Caco-2 (cell line): ENCODE measurements around the gene EMILIN3. TPM values are rescaled to one million over a fixed set of nuclear protein-coding genes. Genes with fewer than 3 reads are reported as not detected.
A peak's percentile ranks its signal among the peaks of the same experiment; 100 is the strongest.
"Not testable (repeated sequence)": the region's sequence is repeated elsewhere in the genome, so short reads cannot be mapped to it uniquely, and the experiment has no call there.

Source experiments
- BruUV-seq: library from RNA; stranded (reverse); fragments of 400-500 nt; replicated peaks from 2 replicates; lab custom pipeline; 2021; lab: Mats Ljungman, UMichigan
- CTCF ChIA-PET: fragments of 300-600 bp; sonication (Branson Sonifier 250); formaldehyde crosslinking; loops from one replicate; lab custom pipeline; 2022; ENCODE audit warnings: antibody characterized with exemption; lab: Charles Lee
- POLR2A ChIA-PET: fragments of 300-600 bp; sonication (Branson Sonifier 250); formaldehyde crosslinking; loops from one replicate; lab custom pipeline; 2022; ENCODE audit warnings: antibody characterized with exemption; lab: Charles Lee
- DNase-seq, 2 experiments: peaks; one replicate each; pipeline versions ENCODE4 v3.0.0 to v3.0.0-alpha.2; 2020 to 2022
- H3K27me3 ChIP-seq: replicated peaks from 2 replicates; pipeline ENCODE4 v1.6.0; 2011; ENCODE audit warnings: low read length; ENCODE audit not compliant: control insufficient read depth, insufficient read depth
- H3K36me3 ChIP-seq: 2 replicates; pipeline ENCODE4 v1.5.1; 2011; ENCODE audit warnings: low read length; ENCODE audit not compliant: control insufficient read depth, insufficient read depth
- H3K4me1 ChIP-seq: fragments of 250-450 bp; sonication (Bioruptor Pico); 2 replicates; pipeline ENCODE4 v1.5.1; 2020; ENCODE audit warnings: mild to moderate bottlenecking
- H3K4me3 ChIP-seq: 2 replicates; pipeline ENCODE4 v1.5.1; 2011; ENCODE audit warnings: low read depth, mild to moderate bottlenecking, control low read depth, low read length
- H3K9me3 ChIP-seq: fragments of 250-450 bp; sonication (Bioruptor Pico); 2 replicates; pipeline ENCODE4 v1.5.1; 2020; ENCODE audit warnings: mild to moderate bottlenecking, moderate library complexity
- H3K27ac Mint-ChIP-seq: one replicate; pipeline ENCODE4 v1.8.0; 2022; ENCODE audit warnings: mixed read lengths; ENCODE audit not compliant: unreplicated experiment
- H3K27me3 Mint-ChIP-seq: one replicate; pipeline ENCODE4 v1.8.0; 2022; ENCODE audit warnings: mixed read lengths; ENCODE audit not compliant: insufficient read depth, unreplicated experiment
- H3K36me3 Mint-ChIP-seq: one replicate; pipeline ENCODE4 v1.8.0; 2022; ENCODE audit warnings: mild to moderate bottlenecking, mixed read lengths; ENCODE audit not compliant: insufficient read depth, unreplicated experiment
- H3K4me1 Mint-ChIP-seq: one replicate; pipeline ENCODE4 v1.8.0; 2022; ENCODE audit warnings: low read depth, mixed read lengths; ENCODE audit not compliant: unreplicated experiment
- H3K4me3 Mint-ChIP-seq: one replicate; pipeline ENCODE4 v1.8.0; 2022; ENCODE audit warnings: mild to moderate bottlenecking, moderate library complexity, mixed read lengths; ENCODE audit not compliant: unreplicated experiment
- H3K9me3 Mint-ChIP-seq: one replicate; pipeline ENCODE4 v1.8.0; 2022; ENCODE audit warnings: mixed read lengths; ENCODE audit not compliant: unreplicated experiment
- intact Hi-C: fragments of 100-400 bp; cut with micrococcal nuclease; formaldehyde crosslinking; loops from one replicate; pipeline ENCODE4 v1.10.0; 2022; ENCODE audit not compliant: unreplicated experiment
- total RNA-seq: library from RNA; stranded (reverse); gene quantifications from 2 replicates; pipeline ENCODE4 v1.2.3, GENCODE V29; 2022
- TF ChIP-seq, protein P1 (sequence below), 2 experiments: fragments of 200-600 bp in 1 of 2; IDR thresholded peaks; 1 replicate in 1 of 2; 2 replicates in 1 of 2; pipeline versions ENCODE4 v1.5.1 to v1.8.0; 2011 to 2022; ENCODE audit warnings: antibody characterized with exemption in 1 of 2, control low read depth in 1 of 2, inconsistent platforms in 1 of 2, low read depth in 1 of 2, low read length in 1 of 2, mild to moderate bottlenecking in 1 of 2, moderate library complexity in 1 of 2; ENCODE audit not compliant: insufficient read depth in 1 of 2, severe bottlenecking in 1 of 2, unreplicated experiment in 1 of 2

EMILIN3 gene
- total RNA-seq, 1 experiment from 2014 or later: 0.50 TPM

DNA sequence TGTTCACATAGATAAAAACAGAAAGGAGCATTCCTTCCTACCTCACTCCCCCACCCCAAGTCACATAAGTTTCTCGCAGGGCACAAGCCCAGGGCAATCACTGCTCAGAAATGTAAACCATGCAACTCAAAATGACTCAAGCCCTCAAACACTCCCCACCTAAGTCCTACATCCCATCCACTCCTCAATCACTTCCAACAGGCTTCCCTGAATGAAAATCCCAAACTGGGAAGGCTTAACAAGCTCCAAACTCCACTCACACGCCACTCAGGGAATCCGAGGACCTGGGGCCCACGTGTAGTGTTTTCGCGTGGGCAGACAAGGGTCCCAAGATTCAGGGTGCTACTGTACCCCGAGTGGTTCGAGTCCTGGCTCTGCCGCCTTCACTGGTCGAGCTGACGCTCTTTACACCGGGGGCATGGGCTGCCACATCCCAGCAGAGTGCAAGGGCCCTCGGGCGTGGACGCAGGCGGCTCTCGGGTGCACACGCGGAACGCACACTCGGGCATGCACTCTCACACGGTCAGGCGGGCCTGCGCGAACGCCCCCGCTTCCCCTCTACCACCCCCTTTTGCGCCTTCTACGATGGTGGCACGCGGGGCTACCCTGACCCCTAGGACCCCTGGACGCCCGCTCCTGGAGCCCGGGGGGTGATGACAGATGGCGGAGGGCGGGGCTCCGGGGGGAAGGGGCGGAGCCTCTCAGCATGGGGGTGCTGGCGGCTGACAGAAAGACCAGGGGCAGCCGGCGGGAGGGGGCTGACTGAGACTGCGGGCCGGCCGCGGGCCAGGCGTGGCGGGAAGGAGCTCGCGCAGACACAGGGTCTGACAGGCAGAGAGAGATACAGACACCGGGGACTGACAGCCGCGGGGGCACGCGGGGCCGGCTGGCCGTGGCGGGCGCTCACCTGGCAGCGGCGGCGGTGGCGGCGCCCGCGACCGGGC is 49.7 kb downstream of the EMILIN3 start:
- H3K36me3 ChIP-seq: no peaks in the 10 kb centered on the region
- ChIA-PET CTCF (interaction anchor here (0.5 to 2.5 kb wide), 5 partner anchors 23 to 181 kb away, joined by 3 to 12 read pairs (median 10); partner anchors contain the start of gene LPIN3), POLR2A (interaction anchor here (0.6 to 1.8 kb wide), 4 partner anchors 8 to 628 kb away, joined by 3 to 13 read pairs (median 4); partner anchors contain the start of genes LPIN3 and MAFB)
- H3K9me3 ChIP-seq: no peaks in the 10 kb centered on the region
- H3K4me3 Mint-ChIP-seq: peak overlapping the region; percentile 84
- peak overlapping the region; percentile 75 for H3K4me3 ChIP-seq
- TF ChIP-seq, protein P1, sequence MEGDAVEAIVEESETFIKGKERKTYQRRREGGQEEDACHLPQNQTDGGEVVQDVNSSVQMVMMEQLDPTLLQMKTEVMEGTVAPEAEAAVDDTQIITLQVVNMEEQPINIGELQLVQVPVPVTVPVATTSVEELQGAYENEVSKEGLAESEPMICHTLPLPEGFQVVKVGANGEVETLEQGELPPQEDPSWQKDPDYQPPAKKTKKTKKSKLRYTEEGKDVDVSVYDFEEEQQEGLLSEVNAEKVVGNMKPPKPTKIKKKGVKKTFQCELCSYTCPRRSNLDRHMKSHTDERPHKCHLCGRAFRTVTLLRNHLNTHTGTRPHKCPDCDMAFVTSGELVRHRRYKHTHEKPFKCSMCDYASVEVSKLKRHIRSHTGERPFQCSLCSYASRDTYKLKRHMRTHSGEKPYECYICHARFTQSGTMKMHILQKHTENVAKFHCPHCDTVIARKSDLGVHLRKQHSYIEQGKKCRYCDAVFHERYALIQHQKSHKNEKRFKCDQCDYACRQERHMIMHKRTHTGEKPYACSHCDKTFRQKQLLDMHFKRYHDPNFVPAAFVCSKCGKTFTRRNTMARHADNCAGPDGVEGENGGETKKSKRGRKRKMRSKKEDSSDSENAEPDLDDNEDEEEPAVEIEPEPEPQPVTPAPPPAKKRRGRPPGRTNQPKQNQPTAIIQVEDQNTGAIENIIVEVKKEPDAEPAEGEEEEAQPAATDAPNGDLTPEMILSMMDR (IDR thresholded peaks at IDR 0.05; ENCODE audit: insufficient read depth in 1 of 2, low read depth in 1 of 2, low read length in 1 of 2, severe bottlenecking in 1 of 2, unreplicated experiment in 1 of 2): no peak
- no peaks in the 10 kb centered on the region for H3K36me3 Mint-ChIP-seq
- peaks cover 18% of the 10 kb centered on the region for H3K4me1 ChIP-seq
- peaks cover 29% of the 10 kb centered on the region for H3K4me1 Mint-ChIP-seq
- H3K27me3 ChIP-seq: no peaks in the 10 kb centered on the region
- no peaks in the 10 kb centered on the region for H3K27me3 Mint-ChIP-seq
- no TSS peak for BruUV-seq
- peak overlapping the region; percentile 10 for H3K27ac Mint-ChIP-seq
- intact Hi-C loops: loop anchor here (1.0 to 2.0 kb wide), 3 partner anchors 23 to 180 kb away; partner anchors contain the start of genes LPIN3 and PLCG1
- DNase-seq: peak; percentile 80 to 85
- H3K9me3 Mint-ChIP-seq: no peaks in the 10 kb centered on the region

GRCh38 chr20:41316051-41316450 is 50.6 kb downstream of the EMILIN3 start:
- H3K27me3 Mint-ChIP-seq: no peaks in the 10 kb centered on the region
- H3K27me3 ChIP-seq: no peaks in the 10 kb centered on the region
- peak overlapping the region; percentile 84 for H3K4me3 Mint-ChIP-seq
- no peaks in the 10 kb centered on the region for H3K36me3 Mint-ChIP-seq
- TF ChIP-seq, protein P1 (IDR thresholded peaks at IDR 0.05; ENCODE audit: insufficient read depth in 1 of 2, low read depth in 1 of 2, low read length in 1 of 2, severe bottlenecking in 1 of 2, unreplicated experiment in 1 of 2): no peak
- H3K4me1 Mint-ChIP-seq: peaks cover 25% of the 10 kb centered on the region
- intact Hi-C loops: loop anchor here (2.0 kb wide), 2 partner anchors 67 to 179 kb away; partner anchors contain the start of gene PLCG1
- peak overlapping the region; percentile 75 for H3K4me3 ChIP-seq
- no peaks in the 10 kb centered on the region for H3K9me3 Mint-ChIP-seq
- H3K4me1 ChIP-seq: peaks cover 18% of the 10 kb centered on the region
- ChIA-PET POLR2A (no interaction called here), CTCF (interaction anchor here (2.5 kb wide), 1 partner anchor 23 kb away, joined by 11 read pairs; no protein-coding TSS in a partner anchor)
- TSS peak; percentile 69 for BruUV-seq
- H3K27ac Mint-ChIP-seq: peak overlapping the region; percentile 10
- no peaks in the 10 kb centered on the region for H3K36me3 ChIP-seq
- peak in 1 of 2 experiments; percentile 12 for DNase-seq
- no peaks in the 10 kb centered on the region for H3K9me3 ChIP-seq

DNA sequence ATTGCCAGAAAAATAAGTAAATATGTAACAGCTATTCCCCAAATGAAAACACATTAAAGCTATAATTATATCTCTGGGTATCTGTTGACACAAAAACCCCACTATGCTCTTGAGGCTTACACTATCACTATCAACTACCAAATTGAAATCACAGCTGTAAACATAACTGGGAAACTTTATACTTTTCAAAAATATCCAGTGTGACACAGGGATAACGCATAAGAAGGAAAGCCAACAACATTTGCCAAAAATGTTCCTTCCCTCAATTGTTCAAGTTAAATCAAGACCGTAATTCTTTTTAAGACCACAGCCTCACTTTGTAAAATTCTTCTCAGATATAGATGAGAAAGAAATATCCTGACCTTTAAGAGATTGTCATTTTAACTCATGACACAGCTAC is 52.2 kb downstream of the EMILIN3 start:
- TF ChIP-seq, protein P1 (IDR thresholded peaks at IDR 0.05; ENCODE audit: insufficient read depth in 1 of 2, low read depth in 1 of 2, low read length in 1 of 2, severe bottlenecking in 1 of 2, unreplicated experiment in 1 of 2): no peak
- Histone ChIP-seq H3K9me3 (no peaks in the 10 kb centered on the region), H3K4me1 (peaks cover 18% of the 10 kb centered on the region), H3K36me3 (no peaks in the 10 kb centered on the region), H3K27me3 (no peaks in the 10 kb centered on the region), H3K4me3 (no peak overlapping the region)
- Mint-ChIP-seq H3K27me3 (no peaks in the 10 kb centered on the region), H3K9me3 (no peaks in the 10 kb centered on the region), H3K36me3 (no peaks in the 10 kb centered on the region), H3K4me1 (peaks cover 24% of the 10 kb centered on the region), H3K4me3 (no peak overlapping the region), H3K27ac (no peak overlapping the region)
- CTCF ChIA-PET: interaction anchor here (0.5 kb wide), 1 partner anchor 185 kb away, joined by 3 read pairs; no protein-coding TSS in a partner anchor
- BruUV-seq: no TSS peak
- intact Hi-C loops: no loop called here
- POLR2A ChIA-PET: no interaction called here
- no peak for DNase-seq

GRCh38 chr20:41312009-41312408 is 54.6 kb downstream of the EMILIN3 start:
- H3K27ac Mint-ChIP-seq, H3K36me3 ChIP-seq, H3K9me3 ChIP-seq, H3K27me3 ChIP-seq, intact Hi-C loops, H3K4me3 Mint-ChIP-seq, POLR2A ChIA-PET, H3K36me3 Mint-ChIP-seq, BruUV-seq, DNase-seq, H3K4me3 ChIP-seq, H3K9me3 Mint-ChIP-seq, H3K27me3 Mint-ChIP-seq: not testable (repeated sequence)
- peaks cover 16% of the 10 kb centered on the region for H3K4me1 ChIP-seq
- CTCF ChIA-PET: interaction anchor here (1.2 kb wide), 1 partner anchor 29 kb away, joined by 3 read pairs; the partner anchor contains the start of gene LPIN3
- H3K4me1 Mint-ChIP-seq: peaks cover 10% of the 10 kb centered on the region
